GM23338 (cell line): ENCODE measurements around the gene GNG7. TPM values are rescaled to one million over a fixed set of nuclear protein-coding genes. Genes with fewer than 3 reads are reported as not detected.

Experiments
- ATAC-seq: fragments of 200-7000 bp; cut with Tn5 transposase; 3 replicates; pipeline ENCODE4 v1.9.1; 2020
- DNase-seq: peaks from one replicate; pipeline ENCODE4 v3.0.0-alpha.2; 2015; ENCODE audit warnings: low spot score
- H2AFZ ChIP-seq: fragments of 200-600 bp; sonication (generic); 2 replicates; pipeline ENCODE4 v1.8.0; 2016; ENCODE audit warnings: antibody characterized with exemption, mild to moderate bottlenecking, moderate library complexity
- H3F3A ChIP-seq: fragments of 200-600 bp; sonication (generic); replicated peaks from 2 replicates; pipeline ENCODE4 v1.8.0; 2017; ENCODE audit warnings: antibody characterized with exemption, mixed run types, low read depth
- H3K27ac ChIP-seq: fragments of 200-600 bp; sonication (generic); 2 replicates; pipeline ENCODE4 v1.6.1; 2016; ENCODE audit warnings: low read depth
- H3K27me3 ChIP-seq: fragments of 200-600 bp; sonication (generic); 2 replicates; pipeline ENCODE4 v1.8.0; 2016; ENCODE audit warnings: mild to moderate bottlenecking, mixed run types, moderate library complexity; ENCODE audit not compliant: insufficient read depth
- H3K36me3 ChIP-seq: fragments of 200-600 bp; sonication (generic); 2 replicates; pipeline ENCODE4 v1.8.0; 2016; ENCODE audit warnings: mild to moderate bottlenecking; ENCODE audit not compliant: insufficient read depth
- H3K4me1 ChIP-seq: fragments of 200-600 bp; sonication (generic); 2 replicates; pipeline ENCODE4 v1.8.0; 2016; ENCODE audit warnings: mild to moderate bottlenecking, moderate library complexity; ENCODE audit not compliant: insufficient read depth
- H3K4me2 ChIP-seq: fragments of 200-600 bp; sonication (generic); 2 replicates; pipeline ENCODE4 v1.7.1; 2017; ENCODE audit warnings: mixed run types
- H3K4me3 ChIP-seq: fragments of 200-600 bp; sonication (generic); 2 replicates; pipeline ENCODE4 v1.6.1; 2016; ENCODE audit warnings: mixed run types
- H3K79me2 ChIP-seq: fragments of 200-600 bp; sonication (generic); replicated peaks from 2 replicates; pipeline ENCODE4 v1.8.0; 2017; ENCODE audit warnings: mild to moderate bottlenecking; ENCODE audit not compliant: insufficient read depth
- H3K9me2 ChIP-seq: fragments of 200-600 bp; sonication (generic); 2 replicates; pipeline ENCODE4 v1.8.0; 2017; ENCODE audit not compliant: insufficient read depth
- H4K20me1 ChIP-seq: fragments of 200-600 bp; sonication (generic); replicated peaks from 2 replicates; pipeline ENCODE4 v1.8.0; 2017; ENCODE audit warnings: mild to moderate bottlenecking; ENCODE audit not compliant: insufficient read depth
- H3K27ac Mint-ChIP-seq: 2 replicates; pipeline ENCODE4 v1.8.0; 2020; ENCODE audit warnings: inconsistent platforms, mild to moderate bottlenecking, moderate library complexity, mixed read lengths
- H3K27me3 Mint-ChIP-seq: 3 replicates; pipeline ENCODE4 v1.8.0; 2022; ENCODE audit warnings: low read depth, mild to moderate bottlenecking, moderate library complexity, mixed read lengths, inconsistent platforms; ENCODE audit not compliant: insufficient read depth, poor library complexity
- H3K36me3 Mint-ChIP-seq: 3 replicates; pipeline ENCODE4 v1.8.0; 2021; ENCODE audit warnings: low read depth, mild to moderate bottlenecking, inconsistent platforms, moderate library complexity, mixed read lengths
- H3K4me1 Mint-ChIP-seq: 3 replicates; pipeline ENCODE4 v1.8.0; 2020; ENCODE audit warnings: mild to moderate bottlenecking, inconsistent platforms, mixed read lengths
- H3K4me3 Mint-ChIP-seq: 3 replicates; pipeline ENCODE4 v1.8.0; 2021; ENCODE audit warnings: moderate library complexity, mild to moderate bottlenecking, inconsistent platforms, mixed read lengths
- H3K9me3 Mint-ChIP-seq: 3 replicates; pipeline ENCODE4 v1.8.0; 2020; ENCODE audit warnings: moderate library complexity, mild to moderate bottlenecking, inconsistent platforms, mixed read lengths
- CREB1 ChIP-seq: fragments of 250-450 bp; sonication (Bioruptor Pico); IDR thresholded peaks from 2 replicates; pipeline ENCODE4 v1.5.0; 2020; ENCODE audit warnings: low read depth, mild to moderate bottlenecking, moderate library complexity
- CTCF ChIP-seq, 2 experiments: fragments of 200-600 bp in 1 of 2; sonication (generic) in 1 of 2; conservative IDR thresholded peaks; 2 replicates each; pipeline versions ENCODE4 v1.5.1 to v1.6.1; 2016 to 2017; ENCODE audit warnings: antibody characterized with exemption in 2 of 2, low read depth in 2 of 2, mild to moderate bottlenecking in 2 of 2, moderate library complexity in 1 of 2
- ETS1 ChIP-seq: IDR thresholded peaks from 2 replicates; pipeline ENCODE4 v1.6.1; 2016; ENCODE audit warnings: antibody characterized with exemption
- EZH2 ChIP-seq: fragments of 200-600 bp; sonication (generic); IDR thresholded peaks from one replicate; pipeline ENCODE4 v1.8.0; 2017; ENCODE audit warnings: antibody characterized with exemption, mild to moderate bottlenecking, low read depth; ENCODE audit not compliant: unreplicated experiment
- EZH2phosphoT487 ChIP-seq: fragments of 200-600 bp; sonication (generic); IDR thresholded peaks from one replicate; pipeline ENCODE4 v1.8.1; 2018; ENCODE audit warnings: antibody characterized with exemption; ENCODE audit not compliant: unreplicated experiment
- JUNB ChIP-seq: IDR thresholded peaks from one replicate; pipeline ENCODE4 v1.6.1; 2016; ENCODE audit warnings: antibody characterized with exemption; ENCODE audit not compliant: unreplicated experiment
- NANOG ChIP-seq: IDR thresholded peaks from 2 replicates; pipeline ENCODE4 v1.6.1; 2016; ENCODE audit warnings: antibody characterized with exemption, borderline replicate concordance
- POLR2AphosphoS5 ChIP-seq: IDR thresholded peaks from 2 replicates; pipeline ENCODE4 v1.6.1; 2016; ENCODE audit warnings: antibody characterized with exemption, low read depth
- REST ChIP-seq: IDR thresholded peaks from one replicate; pipeline ENCODE4 v1.6.1; 2018; ENCODE audit warnings: antibody characterized with exemption; ENCODE audit not compliant: unreplicated experiment
- STAT1 ChIP-seq: IDR thresholded peaks from one replicate; pipeline ENCODE4 v1.6.1; 2016; ENCODE audit warnings: antibody characterized with exemption; ENCODE audit not compliant: unreplicated experiment
- ZNF114 ChIP-seq: fragments of 250-450 bp; sonication (Bioruptor Pico); IDR thresholded peaks from 2 replicates; pipeline ENCODE4 v1.5.0; 2020; ENCODE audit warnings: mild to moderate bottlenecking, moderate library complexity
- ZNF331 ChIP-seq: fragments of 250-450 bp; sonication (Bioruptor Pico); IDR thresholded peaks from 2 replicates; pipeline ENCODE4 v1.5.0; 2020; ENCODE audit warnings: low read depth, mild to moderate bottlenecking, moderate library complexity
- ZNF462 ChIP-seq: fragments of 250-450 bp; sonication (Bioruptor Pico); IDR thresholded peaks from 2 replicates; pipeline ENCODE4 v1.5.0; 2020; ENCODE audit warnings: mild to moderate bottlenecking, moderate library complexity
- polyA plus RNA-seq: library from polyadenylated mRNA; unstranded; fragments of >200 nt; fragmentation: Nextera tagmentation; extraction: Ambion mirVana; gene quantifications from 2 replicates; pipeline ENCODE4 v1.2.1, GENCODE V29; 2016
- total RNA-seq: library from RNA; depleted of rRNA; stranded (reverse); fragments of >200 nt; shearing (Covaris generic); gene quantifications from 2 replicates; pipeline ENCODE4 v1.2.3, GENCODE V29; 2014

Gene GNG7
- total and polyA plus RNA-seq, 2 experiments from 2014 or later, result 5.1 to 5.4 TPM

GRCh38 chr19:2676823-2677222 is 25.7 kb downstream of the GNG7 start:
- no peak overlapping the region for H3K27ac Mint-ChIP-seq
- TF ChIP-seq POLR2AphosphoS5 (no peak), REST (no peak), ETS1 (no peak), EZH2 (no peak), CTCF (conservative IDR thresholded peaks at IDR 0.05; ENCODE audit: low read depth in 2 of 2) (no peak), EZH2phosphoT487 (no peak), JUNB (no peak), ZNF114 (no peak), ZNF462 (no peak), NANOG (no peak), CREB1 (no peak), STAT1 (no peak), ZNF331 (CRISPR knock-in tag) (no peak)
- DNase-seq, result no peak
- H4K20me1 ChIP-seq, result no peaks in the 10 kb centered on the region
- H2AFZ ChIP-seq, result no peak overlapping the region
- H3F3A ChIP-seq, result peaks cover 7% of the 10 kb centered on the region
- H3K27me3 Mint-ChIP-seq, result peaks cover 15% of the 10 kb centered on the region
- peaks cover 5% of the 10 kb centered on the region; the same call in 2 of the 3 replicates for H3K36me3 Mint-ChIP-seq
- no peaks in the 10 kb centered on the region for H3K36me3 ChIP-seq
- no peak overlapping the region for H3K4me2 ChIP-seq
- no peak for ATAC-seq
- peaks cover 3% of the 10 kb centered on the region; the same call in 2 of the 3 replicates for H3K9me3 Mint-ChIP-seq
- no peaks in the 10 kb centered on the region for H3K9me2 ChIP-seq
- H3K27ac ChIP-seq, result no peak overlapping the region
- peaks cover 13% of the 10 kb centered on the region for H3K4me1 ChIP-seq
- no peak overlapping the region for H3K4me3 Mint-ChIP-seq
- no peak overlapping the region for H3K4me3 ChIP-seq
- peaks cover 19% of the 10 kb centered on the region for H3K4me1 Mint-ChIP-seq
- no peaks in the 10 kb centered on the region for H3K79me2 ChIP-seq
- H3K27me3 ChIP-seq, result no peaks in the 10 kb centered on the region
